CD4-positive, alpha-beta T cell treated with Interleukin-6 at 100 ng/mL for 8 hours (primary cell): ENCODE results near the gene GAS1.

Experiments
- DNase-seq: peaks from one replicate; pipeline ENCODE4 v3.0.0-alpha.2; 2020; ENCODE audit warnings: mixed read lengths, low spot score

Gene GAS1

DNA sequence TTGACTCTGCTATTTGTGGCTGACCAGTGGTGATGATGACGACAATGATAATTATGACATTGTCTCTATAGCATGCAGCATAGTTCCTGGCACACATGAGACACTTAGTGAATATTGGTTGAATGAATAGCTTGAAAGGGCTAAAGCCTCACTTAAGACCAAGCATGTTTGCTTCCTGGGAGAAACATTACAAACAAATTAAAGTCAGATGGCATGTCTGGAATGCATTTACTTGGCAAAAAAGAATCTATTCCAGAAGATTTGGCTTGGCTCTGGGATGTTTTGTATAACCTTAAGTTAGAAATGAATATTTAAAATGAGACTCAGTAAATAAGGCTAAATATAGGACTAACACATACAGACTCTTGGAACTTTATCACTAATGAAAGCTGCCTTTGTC, 21.6 kb downstream of the GAS1 start:
- no peak for DNase-seq

DNA sequence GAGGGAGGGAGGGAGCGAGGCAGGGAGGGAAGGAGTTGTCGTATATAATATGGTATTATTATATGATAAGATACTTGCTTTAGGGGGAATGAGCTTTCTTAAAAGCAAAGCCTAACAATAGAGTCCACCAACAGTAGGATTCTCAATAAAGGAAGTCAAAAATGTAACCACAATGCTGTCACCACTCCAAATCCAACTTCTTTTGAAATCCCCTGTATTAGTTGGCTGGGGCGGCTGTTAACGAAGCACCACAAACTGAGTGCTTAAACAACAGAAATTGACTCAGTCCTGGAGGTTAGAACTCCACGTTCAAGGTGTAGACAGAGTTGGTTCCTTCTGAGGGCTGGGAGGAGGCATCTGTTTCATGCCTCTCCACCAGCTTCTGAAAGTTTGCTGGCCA, 23.1 kb downstream of the GAS1 start:
- no peak for DNase-seq

DNA sequence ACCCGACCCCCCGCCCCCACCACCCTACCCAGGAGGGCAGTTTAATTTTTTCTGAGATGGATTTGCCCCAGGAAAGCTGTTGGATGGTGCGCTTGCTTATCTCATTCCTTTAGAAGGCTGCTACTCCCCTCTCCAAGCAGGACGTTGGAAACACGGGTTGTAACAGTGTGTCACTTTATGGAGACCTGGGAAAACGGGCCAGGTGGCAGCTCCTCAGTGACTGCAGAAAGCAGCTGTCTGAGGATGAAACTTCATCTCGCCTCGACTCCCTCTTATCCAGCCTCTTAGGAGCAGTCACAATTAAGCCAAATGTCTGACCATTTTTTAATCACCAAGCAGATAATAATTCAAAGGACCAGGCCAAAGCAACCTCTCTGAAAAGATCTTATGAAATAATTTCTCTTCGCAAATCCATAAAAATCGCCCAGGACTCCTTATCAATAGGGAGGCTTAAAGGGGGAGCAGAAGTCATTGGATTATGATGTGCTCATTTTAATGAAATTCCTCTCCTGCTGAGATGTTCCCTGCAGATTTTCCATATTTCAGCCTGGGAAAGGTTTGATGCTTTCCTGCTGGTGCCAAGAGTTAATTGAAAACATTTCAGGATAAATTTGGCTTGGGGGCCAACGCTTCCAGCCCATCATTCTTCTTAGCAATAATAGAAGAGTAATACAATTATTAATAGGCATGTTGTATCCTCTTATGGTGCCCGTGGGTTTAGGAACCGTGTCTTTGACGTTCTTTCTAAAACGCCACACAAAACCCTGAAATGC, 26.0 kb downstream of the GAS1 start:
- no peak for DNase-seq

DNA sequence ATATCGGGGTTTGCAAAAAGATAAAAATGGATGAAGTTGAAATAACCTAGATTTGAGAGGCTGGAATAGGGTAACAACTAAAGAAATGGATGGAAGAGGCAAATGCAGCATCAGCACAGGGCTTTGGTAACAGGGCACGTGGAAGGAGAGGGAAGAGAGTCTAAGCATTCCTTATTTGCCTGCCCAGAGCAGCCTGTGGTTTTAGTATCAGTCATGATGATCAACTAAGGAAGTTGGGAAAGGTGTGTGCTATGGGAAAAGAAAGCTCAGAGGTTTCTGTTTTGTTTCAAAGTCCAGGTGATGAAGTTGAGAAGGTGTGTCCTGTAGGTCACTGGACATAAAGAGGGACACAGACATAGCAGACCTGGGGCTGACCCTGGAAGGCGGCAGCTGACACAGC, 28.8 kb downstream of the GAS1 start:
- DNase-seq, result no peak

DNA sequence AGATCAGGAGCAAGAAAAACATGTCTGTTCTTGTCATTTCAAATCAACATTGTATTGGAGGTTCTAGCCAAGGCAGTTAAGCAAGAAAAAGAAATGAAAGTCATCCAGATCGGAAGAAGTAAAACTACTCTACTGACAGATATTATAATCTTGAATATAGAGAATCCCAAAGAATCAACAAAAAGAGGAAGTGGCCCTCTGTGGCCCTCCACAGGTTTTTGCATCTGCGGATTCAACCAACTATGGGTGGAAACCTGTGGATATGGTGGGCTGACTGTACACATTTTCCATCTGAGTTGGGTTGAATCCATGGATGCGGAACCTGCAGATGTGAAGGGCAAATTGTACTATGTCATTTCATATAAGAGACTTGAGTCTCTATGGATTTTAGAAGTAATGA, 35.1 kb downstream of the GAS1 start:
- no peak for DNase-seq

DNA sequence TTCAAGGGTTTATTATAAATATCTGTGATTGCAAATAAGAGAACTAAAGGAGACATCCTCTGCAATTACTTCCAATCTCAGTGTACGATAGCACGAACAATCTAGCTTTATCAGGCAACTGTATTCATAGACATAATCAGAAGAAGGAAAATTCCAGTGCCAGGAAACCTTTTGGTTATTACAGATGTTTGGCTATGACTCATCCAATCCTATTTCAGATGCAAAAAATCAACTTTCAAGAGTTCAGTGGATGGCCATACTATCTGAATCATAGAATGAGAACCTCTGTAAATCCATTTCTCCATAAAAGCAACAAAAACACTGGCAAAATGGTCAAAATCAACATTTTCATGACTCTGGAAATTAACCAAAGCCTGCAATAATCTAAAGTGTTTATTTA, 37.9 kb downstream of the GAS1 start:
- no peak for DNase-seq

DNA sequence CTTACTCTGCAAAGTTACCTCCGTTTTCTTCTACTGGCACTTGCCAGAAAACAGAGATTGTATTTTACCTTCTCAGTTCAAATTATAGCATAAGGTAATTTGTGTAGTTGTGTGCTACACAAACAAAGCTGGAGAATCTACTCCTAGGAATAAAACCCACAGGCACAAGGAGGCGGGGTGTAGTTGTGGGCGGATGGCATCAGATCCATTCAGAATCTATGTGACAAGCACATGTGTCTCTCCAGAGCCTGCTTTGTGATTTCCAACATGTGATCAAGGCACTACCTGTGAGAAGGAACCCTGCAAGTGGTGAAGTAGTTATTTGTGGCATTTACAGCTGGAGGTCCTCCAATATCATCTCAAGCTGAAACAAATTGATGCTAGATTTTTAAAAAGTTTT, 39.0 kb downstream of the GAS1 start:
- DNase-seq, result no peak

DNA sequence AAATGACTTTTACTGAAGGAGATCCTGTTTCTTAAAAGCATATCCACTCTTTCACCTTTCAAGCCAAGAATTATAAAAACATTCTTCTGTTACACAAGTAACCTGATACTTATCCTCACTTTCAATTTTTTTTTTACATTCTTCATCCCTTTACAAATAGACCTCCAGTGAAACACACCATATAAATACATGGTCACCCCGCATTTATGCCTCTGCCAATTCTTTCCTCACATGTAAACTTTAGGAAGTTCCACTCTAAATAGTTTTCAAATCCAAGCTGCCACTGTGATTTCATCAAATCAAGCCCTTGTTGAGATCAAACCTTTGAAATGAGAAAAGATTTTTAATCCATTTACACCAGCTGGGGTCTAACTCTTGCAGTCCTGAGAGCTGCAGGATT, 40.0 kb downstream of the GAS1 start:
- DNase-seq, result no peak

DNA sequence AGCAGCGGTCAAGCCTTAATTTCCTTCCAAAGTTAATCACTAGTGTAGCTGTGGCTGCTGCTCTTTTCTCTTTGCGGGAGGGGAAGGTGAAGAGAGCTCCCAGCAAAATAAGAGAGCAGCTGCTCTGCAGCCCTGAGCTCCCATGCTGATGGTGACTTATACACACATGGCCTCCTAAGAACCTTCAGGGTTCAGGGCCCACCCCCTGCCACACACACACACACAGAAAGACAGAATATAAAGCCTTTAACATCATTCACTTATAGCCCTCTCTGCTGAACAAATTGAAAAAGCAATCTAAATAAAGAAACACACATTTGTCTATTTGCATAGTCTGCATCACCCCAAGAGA, 43.6 kb downstream of the GAS1 start:
- DNase-seq, result no peak

DNA sequence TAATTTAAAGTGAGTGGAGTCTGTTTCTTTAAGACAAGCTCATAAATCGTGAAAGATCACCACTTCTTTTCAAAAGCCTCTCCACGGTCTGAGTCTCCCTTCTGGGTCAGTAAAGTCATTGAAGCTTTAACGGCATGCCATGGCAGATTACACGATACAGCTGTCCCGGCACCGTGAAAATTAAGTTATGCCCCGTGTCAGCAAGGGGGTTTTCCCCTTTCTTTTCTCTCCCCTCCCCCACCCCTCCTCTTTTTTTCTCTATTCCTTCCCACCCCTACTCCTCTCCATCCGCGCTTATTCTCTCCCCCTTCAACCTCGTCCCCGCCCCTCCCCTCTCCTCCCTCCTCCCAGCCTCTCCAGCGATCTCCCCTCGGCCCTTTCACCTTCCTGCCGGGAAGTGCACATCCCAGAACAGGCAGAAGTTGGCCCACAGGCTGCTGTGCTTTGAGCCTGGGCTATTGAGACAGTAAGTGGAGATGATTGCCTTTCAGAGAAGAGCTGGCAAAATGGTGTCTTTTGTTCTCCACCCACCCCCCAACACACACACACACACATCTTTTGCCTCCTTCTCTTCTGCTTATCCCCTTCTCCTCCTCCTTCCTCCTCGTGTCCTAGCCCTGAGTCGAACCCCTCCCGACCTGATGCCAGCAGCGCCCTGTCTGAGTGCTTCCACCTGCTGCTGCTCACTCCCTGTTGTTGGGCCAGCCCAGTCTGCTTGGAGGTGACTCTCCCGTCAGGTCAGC, 44.1 kb downstream of the GAS1 start:
- DNase-seq, result no peak

DNA sequence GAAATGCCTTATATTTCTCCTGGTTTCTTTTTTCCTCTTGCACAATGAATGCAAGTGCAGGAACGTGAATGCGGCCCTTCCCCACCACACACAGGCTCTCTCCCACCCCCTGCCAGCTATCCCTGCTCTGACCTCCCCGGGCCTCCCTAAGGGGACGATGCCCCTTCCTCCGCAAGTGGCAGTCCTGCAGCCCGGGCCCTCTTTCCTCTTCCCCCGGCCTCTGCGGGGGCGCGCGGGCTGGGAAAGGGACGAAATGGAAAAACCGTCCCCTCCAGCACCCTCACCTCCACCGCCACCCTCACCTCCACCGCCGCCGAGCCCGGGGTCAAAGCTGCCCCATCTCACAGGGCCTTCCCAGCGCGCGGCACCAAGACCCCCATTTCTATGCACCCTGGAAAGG, 44.7 kb downstream of the GAS1 start:
- DNase-seq, result no peak

DNA sequence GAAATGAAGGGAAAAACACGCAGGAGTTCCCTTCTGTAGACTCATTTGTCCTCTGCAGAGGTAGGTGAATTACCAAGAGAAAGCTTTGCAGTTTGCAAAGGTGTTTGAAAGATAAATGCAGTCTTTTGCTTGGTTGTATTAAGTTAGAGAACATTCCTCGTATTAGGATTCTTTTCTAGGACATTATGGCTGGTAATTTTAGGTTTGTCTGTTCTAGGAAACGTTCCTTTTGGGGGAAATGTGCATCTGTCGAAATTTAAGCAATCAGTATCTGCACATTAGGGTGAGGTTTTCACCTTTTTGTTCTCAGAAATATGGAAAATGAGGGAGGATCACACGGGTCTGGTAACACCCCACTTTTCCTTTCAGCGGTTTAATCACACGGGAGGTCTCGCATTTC, 45.1 kb downstream of the GAS1 start:
- no peak for DNase-seq

DNA sequence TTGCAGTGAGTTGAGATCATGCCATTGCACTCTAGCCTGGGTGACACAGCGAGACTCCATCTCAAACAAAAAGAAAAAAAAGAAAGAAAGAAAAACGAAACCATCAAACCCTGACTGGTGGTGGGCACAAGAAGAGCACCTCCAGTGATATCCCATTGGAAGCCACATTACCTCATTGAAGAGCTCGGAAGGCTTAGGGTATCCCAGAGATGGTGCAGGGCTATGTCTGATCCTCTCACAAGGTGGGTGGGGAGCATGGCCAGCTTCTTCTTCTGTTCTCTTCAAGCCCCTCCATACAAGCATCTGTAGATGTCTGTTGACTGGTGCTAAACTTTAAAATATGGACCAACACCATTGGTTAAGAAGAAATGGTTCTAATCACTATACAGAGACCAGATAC, 45.8 kb downstream of the GAS1 start:
- DNase-seq, result no peak
